Measurements from ENCODE around the gene DOCK1. TPM values are rescaled to one million over a fixed set of nuclear protein-coding genes. Genes with fewer than 3 reads are reported as not detected.

The DOCK1 gene
- polyA plus RNA-seq, 1 of the 3 experiments (the other 2 are of a cell fraction): 15.5 TPM

DNA sequence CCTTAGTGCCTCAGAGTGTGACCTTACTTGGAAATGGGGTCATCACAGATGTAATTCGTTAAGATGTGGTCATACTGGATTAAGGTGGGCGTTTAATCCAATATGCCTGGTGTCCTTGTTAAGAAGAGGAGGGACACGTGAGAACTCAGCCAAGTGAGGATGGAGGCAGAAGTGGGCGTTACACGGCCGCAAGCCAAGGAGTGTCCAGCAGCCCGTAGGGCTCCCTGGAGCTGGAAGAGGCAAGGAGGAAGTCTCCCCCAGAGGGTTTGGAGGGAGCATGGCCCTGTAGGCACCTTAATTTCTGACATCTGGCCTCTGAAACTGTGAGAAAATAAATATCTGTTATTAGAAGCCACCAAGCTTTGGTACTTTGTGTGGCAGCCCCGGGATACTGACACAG is 21.3 kb downstream of the DOCK1 start:
- TF ChIP-seq, protein P1, sequence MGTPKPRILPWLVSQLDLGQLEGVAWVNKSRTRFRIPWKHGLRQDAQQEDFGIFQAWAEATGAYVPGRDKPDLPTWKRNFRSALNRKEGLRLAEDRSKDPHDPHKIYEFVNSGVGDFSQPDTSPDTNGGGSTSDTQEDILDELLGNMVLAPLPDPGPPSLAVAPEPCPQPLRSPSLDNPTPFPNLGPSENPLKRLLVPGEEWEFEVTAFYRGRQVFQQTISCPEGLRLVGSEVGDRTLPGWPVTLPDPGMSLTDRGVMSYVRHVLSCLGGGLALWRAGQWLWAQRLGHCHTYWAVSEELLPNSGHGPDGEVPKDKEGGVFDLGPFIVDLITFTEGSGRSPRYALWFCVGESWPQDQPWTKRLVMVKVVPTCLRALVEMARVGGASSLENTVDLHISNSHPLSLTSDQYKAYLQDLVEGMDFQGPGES (IDR thresholded peaks at IDR 0.05; ENCODE audit: low read depth, low read length): no peak
- TF ChIP-seq RCOR1 (IDR thresholded peaks at IDR 0.05; ENCODE audit: low read length) (no peak), CHD2 (IDR thresholded peaks at IDR 0.05; ENCODE audit: low read length, partially characterized antibody) (no peak), ELF1 (IDR thresholded peaks at IDR 0.05) (no peak), EP300 (IDR thresholded peaks at IDR 0.05; ENCODE audit: borderline replicate concordance in 1 of 2, low read depth in 1 of 2, low read length in 1 of 2) (no peak), RAD21 (IDR thresholded peaks at IDR 0.05; ENCODE audit: low read length) (no peak), TAF1 (IDR thresholded peaks at IDR 0.05; ENCODE audit: borderline replicate concordance, low read depth, low read length) (no peak), JUND (IDR thresholded peaks at IDR 0.05) (no peak), RXRA (IDR thresholded peaks at IDR 0.05; ENCODE audit: borderline replicate concordance, low read depth) (no peak), FOXJ3 (CRISPR knock-in tag; IDR thresholded peaks at IDR 0.05) (no peak), POLR2AphosphoS5 (IDR thresholded peaks at IDR 0.05; ENCODE audit: low read depth, low read length) (no peak)
- TF ChIP-seq, protein P2, sequence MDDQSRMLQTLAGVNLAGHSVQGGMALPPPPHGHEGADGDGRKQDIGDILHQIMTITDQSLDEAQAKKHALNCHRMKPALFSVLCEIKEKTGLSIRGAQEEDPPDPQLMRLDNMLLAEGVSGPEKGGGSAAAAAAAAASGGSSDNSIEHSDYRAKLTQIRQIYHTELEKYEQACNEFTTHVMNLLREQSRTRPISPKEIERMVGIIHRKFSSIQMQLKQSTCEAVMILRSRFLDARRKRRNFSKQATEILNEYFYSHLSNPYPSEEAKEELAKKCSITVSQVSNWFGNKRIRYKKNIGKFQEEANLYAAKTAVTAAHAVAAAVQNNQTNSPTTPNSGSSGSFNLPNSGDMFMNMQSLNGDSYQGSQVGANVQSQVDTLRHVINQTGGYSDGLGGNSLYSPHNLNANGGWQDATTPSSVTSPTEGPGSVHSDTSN (IDR thresholded peaks at IDR 0.05): no peak
- TF ChIP-seq, protein P3, sequence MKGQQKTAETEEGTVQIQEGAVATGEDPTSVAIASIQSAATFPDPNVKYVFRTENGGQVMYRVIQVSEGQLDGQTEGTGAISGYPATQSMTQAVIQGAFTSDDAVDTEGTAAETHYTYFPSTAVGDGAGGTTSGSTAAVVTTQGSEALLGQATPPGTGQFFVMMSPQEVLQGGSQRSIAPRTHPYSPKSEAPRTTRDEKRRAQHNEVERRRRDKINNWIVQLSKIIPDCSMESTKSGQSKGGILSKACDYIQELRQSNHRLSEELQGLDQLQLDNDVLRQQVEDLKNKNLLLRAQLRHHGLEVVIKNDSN (IDR thresholded peaks at IDR 0.05; ENCODE audit: borderline replicate concordance, low read depth): no peak
- TF ChIP-seq, protein P4, sequence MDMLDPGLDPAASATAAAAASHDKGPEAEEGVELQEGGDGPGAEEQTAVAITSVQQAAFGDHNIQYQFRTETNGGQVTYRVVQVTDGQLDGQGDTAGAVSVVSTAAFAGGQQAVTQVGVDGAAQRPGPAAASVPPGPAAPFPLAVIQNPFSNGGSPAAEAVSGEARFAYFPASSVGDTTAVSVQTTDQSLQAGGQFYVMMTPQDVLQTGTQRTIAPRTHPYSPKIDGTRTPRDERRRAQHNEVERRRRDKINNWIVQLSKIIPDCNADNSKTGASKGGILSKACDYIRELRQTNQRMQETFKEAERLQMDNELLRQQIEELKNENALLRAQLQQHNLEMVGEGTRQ (IDR thresholded peaks at IDR 0.05; ENCODE audit: borderline replicate concordance, low read depth, low read length): no peak
- H3K79me2 ChIP-seq (ENCODE audit: insufficient read depth): peaks cover 92% of the 10 kb centered on the region

DNA sequence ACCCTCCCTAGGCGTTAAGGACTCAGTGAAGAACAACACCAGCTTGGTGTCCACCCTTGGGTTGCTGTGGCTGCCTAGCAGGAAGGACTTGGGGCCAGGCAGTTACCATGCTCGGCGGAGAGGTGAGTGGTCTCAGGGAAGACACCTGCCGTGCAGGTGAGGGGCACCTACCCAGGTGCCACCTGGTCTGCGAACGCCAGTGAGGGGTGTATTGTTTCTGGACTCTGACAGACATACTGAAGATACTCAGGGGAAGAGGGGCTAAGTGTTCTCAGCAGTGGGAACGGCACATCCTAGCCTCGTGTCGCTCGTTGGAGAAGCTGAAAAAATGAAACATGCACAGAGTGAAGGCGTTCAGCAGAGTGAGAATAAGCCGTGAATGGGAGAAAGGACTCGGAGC is 22.6 kb downstream of the DOCK1 start:
- no peak overlapping the region for H3K9ac ChIP-seq
- H4K20me1 ChIP-seq (ENCODE audit: insufficient read depth): peaks cover 57% of the 10 kb centered on the region
- H3K4me3 ChIP-seq (ENCODE audit: low read depth in 2 of 2, low read length in 1 of 2): no peak overlapping the region
- H3F3A ChIP-seq (replicated peaks; ENCODE audit: insufficient read depth): peaks cover 12% of the 10 kb centered on the region
- peaks cover 0 to 7% of the 10 kb centered on the region in 2 experiments; a peak in 2 of 4 replicates for H3K4me1 ChIP-seq (ENCODE audit: control insufficient read depth in 1 of 2, insufficient read depth in 2 of 2, low read depth in 1 of 2, low read length in 1 of 2)
- ChIA-PET POLR2A (no interaction called here), CTCF (no interaction called here)
- H3K36me3 ChIP-seq (replicated peaks in 1 of 2; ENCODE audit: control insufficient read depth in 1 of 2, insufficient read depth in 2 of 2, low read length in 1 of 2): peaks cover 9 to 20% of the 10 kb centered on the region in 2 experiments
- no peak overlapping the region for H3K4me2 ChIP-seq
- TF ChIP-seq, protein P4 (IDR thresholded peaks at IDR 0.05; ENCODE audit: borderline replicate concordance, low read depth, low read length): no peak
- TF ChIP-seq EP300 (IDR thresholded peaks at IDR 0.05; ENCODE audit: borderline replicate concordance in 1 of 2, low read depth in 1 of 2, low read length in 1 of 2) (no peak), NFIC (IDR thresholded peaks at IDR 0.05; ENCODE audit: borderline replicate concordance) (no peak), JUND (IDR thresholded peaks at IDR 0.05) (no peak), GABPA (IDR thresholded peaks at IDR 0.05; ENCODE audit: low read depth) (no peak), POLR2AphosphoS5 (IDR thresholded peaks at IDR 0.05; ENCODE audit: low read depth, low read length) (no peak), SIN3A (IDR thresholded peaks at IDR 0.05; ENCODE audit: borderline replicate concordance, low read depth, low read length) (no peak), NRF1 (IDR thresholded peaks at IDR 0.05; ENCODE audit: low read depth, low read length) (no peak)
- no peak overlapping the region for H3K27ac ChIP-seq (ENCODE audit: low read depth in 2 of 2, low read length in 1 of 2)
- H2AFZ ChIP-seq (ENCODE audit: low read depth): no peak overlapping the region
- 98% methylated on average over 13 of the region's 13 CpGs for WGBS (ENCODE audit: low lambda C conversion rate)
- DNase-seq: no peak
- H3K79me2 ChIP-seq (ENCODE audit: insufficient read depth): peaks cover 92% of the 10 kb centered on the region
- H3K9me3 ChIP-seq: no peaks in the 10 kb centered on the region
- no peaks in the 10 kb centered on the region for H3K27me3 ChIP-seq (ENCODE audit: insufficient read depth)
- H3K9me2 ChIP-seq: no peaks in the 10 kb centered on the region

More for the DNA sequence above, 21.3 kb downstream of the DOCK1 start:
- peaks cover 12% of the 10 kb centered on the region for H3F3A ChIP-seq (replicated peaks; ENCODE audit: insufficient read depth)
- no peak overlapping the region for H3K4me2 ChIP-seq
- ChIA-PET CTCF (no interaction called here), POLR2A (interaction anchor here (0.6 kb wide), 1 partner anchor 74 kb away, joined by 3 read pairs; no protein-coding TSS in a partner anchor)
- no peak overlapping the region for H3K27ac ChIP-seq (ENCODE audit: low read depth in 2 of 2, low read length in 1 of 2)
- no peak for DNase-seq
- peaks cover 45% of the 10 kb centered on the region for H4K20me1 ChIP-seq (ENCODE audit: insufficient read depth)
- 97% methylated on average over 8 of the region's 8 CpGs for WGBS (ENCODE audit: low lambda C conversion rate)
- peaks cover 9 to 20% of the 10 kb centered on the region in 2 experiments for H3K36me3 ChIP-seq (replicated peaks in 1 of 2; ENCODE audit: control insufficient read depth in 1 of 2, insufficient read depth in 2 of 2, low read length in 1 of 2)
- peaks cover 0 to 7% of the 10 kb centered on the region in 2 experiments; a peak in 2 of 4 replicates for H3K4me1 ChIP-seq (ENCODE audit: control insufficient read depth in 1 of 2, insufficient read depth in 2 of 2, low read depth in 1 of 2, low read length in 1 of 2)
- H3K27me3 ChIP-seq (ENCODE audit: insufficient read depth): no peaks in the 10 kb centered on the region
- no peaks in the 10 kb centered on the region for H3K9me3 ChIP-seq
- no peak overlapping the region for H3K9ac ChIP-seq
- no peak overlapping the region for H2AFZ ChIP-seq (ENCODE audit: low read depth)
- no peak overlapping the region for H3K4me3 ChIP-seq (ENCODE audit: low read depth in 2 of 2, low read length in 1 of 2)
- no peaks in the 10 kb centered on the region for H3K9me2 ChIP-seq

Data from SK-N-SH (cell line).